GM19043 (cell line): Measurements from ENCODE around the gene CBX4.

Source experiments
- ATAC-seq: cut with Tn5 transposase; IDR thresholded peaks from one replicate; pipeline ENCODE4 v1.9.1; 2021; ENCODE audit warnings: low read depth; ENCODE audit not compliant: unreplicated experiment

Gene CBX4

GRCh38 chr17:79839356-79840268, at the start of gene CBX4:
Gene CBX4, minus strand, starts transcription at chr17:79839440. Its CDS starts 189 bp downstream, at chr17:79839251.
- ATAC-seq = no peak

DNA sequence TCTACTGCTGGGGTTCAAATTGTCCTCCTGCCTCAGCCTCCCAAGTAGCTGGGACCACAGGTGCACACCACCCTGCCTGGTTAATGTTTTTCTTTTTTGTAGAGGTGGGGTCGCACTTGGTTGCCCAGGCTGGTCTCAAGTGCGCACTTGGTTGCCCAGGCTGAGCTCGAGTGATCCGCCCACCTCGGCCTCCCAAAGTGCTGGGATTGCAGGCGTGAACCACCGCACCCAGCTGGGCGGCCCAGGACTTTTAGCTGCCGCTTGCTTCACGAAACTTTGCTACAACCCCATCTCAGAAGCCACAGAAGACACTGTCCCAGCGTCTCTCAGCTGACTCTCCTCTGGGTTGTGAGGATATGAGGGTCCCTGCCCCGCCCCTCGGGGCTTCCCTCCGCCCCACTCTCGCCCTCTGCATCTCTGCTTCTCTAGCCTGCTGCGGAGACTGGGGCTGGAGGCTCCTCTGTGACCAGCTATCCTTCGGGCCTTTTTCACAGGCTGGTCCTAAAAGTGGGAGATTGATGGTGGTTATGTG, 48.8 kb upstream of the CBX4 start:
- no peak for ATAC-seq

DNA sequence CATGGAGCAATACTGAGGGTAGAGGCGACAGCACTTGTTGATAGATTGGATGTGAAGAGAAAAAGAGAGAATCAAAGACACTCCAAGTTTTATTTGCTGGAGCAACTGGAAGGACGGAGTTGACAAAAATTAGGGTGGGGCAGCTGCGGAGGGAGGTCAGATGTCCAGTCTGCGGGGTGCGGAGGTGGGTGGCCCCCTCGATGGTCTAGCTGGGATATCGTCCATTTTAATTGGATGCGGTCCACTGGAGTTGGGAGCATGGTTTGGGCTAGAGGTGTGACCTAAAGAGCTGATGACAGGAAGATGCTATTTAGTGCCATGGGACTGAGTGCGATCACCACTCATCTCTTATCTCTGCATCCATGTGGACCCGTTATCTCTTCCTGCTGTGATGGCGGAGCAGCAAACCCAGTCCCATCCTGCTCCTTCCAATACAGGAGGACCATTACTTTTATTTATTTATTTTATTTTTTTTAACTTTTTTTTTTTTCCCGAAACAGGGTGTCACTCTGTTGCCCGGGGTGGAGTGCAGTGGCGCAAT, 48.3 kb upstream of the CBX4 start:
- ATAC-seq = no peak

DNA sequence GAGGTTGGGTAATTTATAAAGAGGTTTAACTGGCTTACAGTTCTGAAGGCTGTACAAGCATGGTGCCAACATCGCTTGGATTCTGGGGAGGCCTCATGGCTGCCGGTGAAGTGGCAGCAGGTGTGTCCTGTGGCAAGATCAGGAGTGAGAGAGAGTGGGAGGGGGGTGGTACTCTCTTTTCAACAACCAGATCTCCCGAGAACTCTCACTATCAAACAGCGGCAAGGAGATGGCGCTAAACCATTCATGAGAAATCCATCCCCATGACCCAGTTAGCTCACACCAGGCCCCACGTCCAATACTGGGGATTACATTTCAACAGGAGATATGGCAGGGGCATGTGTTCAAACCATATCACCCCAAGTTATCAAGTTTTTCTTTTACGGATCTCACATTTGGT, 44.0 kb upstream of the CBX4 start:
- no peak for ATAC-seq

- no peak for ATAC-seq
These were observed 39.2 kb upstream of the CBX4 start for GRCh38 chr17:79878329-79878947.

- ATAC-seq = no peak
These were observed 37.8 kb upstream of the CBX4 start for GRCh38 chr17:79877041-79877440.

DNA sequence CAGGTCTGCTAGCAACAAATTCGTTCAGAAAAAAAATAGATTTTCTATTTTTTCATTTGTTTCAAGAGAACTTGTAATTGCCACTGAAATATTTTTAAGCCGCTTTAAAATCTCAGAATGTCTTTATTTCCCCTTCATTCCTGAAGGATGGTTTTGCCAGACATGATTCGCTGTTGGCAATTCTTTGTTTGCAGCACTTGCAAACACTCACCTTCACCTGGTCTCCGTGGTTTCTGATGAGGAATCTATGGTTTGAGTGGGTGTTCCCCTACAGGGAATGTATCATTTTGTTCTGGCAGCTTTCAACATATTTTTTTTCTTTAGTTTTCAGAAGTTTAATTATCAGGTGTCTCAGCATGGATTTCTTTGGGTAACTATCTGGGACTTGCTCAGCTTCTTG, 36.3 kb upstream of the CBX4 start:
- ATAC-seq = no peak

DNA sequence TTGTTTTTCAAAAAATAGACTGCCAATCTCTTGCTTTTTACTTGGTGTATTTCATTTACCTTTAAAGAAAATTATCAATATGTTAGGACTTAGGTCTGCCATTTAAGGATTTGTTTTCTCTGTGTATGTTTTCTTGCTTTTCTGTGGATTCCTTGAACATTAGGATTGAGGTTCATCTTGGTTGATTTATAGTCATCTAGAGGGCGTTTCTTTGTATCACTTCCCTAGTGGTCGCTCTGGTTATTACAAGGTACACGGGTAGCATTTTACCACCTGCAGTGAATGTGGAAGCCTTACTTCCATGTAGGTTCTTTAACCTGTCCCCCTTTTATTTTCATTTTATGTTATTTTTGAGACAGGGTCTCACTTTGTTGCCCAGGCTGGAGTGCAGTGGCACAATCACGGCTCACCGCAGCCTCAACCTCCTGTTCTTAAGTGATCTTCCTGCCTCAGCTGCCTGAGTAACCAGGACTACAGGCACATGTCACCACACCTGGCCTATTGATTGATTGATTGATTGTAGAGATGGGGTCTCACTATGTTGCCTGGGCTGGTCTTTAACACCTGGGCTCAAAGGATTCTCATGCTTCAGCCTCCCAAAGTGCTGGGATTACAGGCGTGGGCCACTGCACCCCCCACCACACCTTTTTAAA, 35.2 kb upstream of the CBX4 start:
- ATAC-seq = no peak

DNA sequence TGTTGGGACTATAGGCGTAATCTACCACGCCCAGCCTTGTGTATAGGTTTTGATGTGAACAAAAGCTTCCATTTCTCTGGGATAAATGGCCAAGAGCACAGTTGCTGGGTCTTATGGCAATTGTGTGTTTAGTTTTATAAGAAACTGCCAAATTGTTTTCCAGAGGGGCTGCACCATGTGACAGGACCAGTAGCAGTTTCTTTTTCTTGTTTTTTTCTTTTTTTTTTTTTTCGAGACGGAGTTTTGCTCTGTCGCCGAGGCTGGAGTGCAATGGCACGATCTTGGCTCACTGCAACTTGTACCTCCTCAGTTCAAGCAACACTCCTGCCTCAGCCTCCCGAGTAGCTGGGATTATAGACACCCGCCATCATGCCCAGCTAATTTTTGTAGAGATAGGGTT, 34.3 kb upstream of the CBX4 start:
- ATAC-seq = no peak

GRCh38 chr17:79872762-79873161, 33.5 kb upstream of the CBX4 start:
- ATAC-seq = no peak

DNA sequence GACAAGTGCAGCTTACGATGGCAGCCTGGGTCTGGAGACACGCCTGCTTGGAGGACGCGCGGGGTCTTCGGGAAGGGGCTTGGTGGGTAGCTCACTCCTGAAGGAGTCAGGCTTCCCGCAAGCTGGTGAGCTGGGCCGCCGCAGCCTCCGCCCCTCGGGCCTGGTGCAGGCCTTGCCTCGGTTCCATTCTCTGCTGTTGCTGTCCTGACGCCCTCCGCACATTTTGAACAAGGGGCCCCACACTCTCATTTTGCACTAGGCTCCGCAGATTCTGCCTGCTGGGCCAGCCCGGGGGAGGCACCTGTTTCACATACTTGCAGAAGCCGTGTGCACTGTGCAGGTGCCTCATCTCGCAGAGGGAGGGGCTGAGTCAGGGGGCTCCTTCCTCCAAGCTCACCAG, 31.9 kb upstream of the CBX4 start:
- ATAC-seq = no peak

GRCh38 chr17:79870540-79870939, 31.3 kb upstream of the CBX4 start:
- ATAC-seq = no peak

DNA sequence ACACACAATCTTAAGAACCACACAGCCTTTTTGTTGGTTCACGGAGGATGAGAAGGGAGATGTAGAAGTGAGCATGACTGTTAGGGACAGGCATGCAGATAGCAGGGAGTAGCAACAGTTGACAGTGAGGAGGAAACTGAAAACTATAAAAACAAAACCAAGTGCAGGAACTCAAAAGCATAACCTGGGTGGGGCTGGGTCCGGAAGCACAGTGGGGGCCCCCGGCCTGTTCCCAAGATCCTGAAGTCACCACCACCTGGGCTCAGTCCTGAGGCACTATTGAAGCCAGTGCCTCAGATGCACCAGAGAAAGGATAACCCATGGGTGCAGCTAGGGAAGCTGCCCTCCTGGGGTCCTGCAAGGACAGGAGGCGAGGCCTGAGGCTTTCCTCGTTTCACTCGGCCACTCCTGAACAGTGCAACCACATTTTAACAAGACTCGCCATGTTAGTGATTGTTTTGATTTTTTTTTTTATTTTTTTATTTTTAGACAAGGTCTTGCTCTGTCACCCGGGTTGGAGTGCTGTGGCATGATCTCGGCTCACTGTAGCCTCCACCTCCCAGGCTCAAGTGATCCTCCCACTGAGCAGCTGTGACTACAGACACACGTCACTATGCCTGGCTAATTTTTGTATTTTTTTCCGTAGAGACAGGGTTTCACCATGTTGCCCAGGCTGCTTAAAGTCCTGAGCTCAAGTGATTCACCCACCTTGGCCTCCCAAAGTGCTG, 27.7 kb upstream of the CBX4 start:
- no peak for ATAC-seq

DNA sequence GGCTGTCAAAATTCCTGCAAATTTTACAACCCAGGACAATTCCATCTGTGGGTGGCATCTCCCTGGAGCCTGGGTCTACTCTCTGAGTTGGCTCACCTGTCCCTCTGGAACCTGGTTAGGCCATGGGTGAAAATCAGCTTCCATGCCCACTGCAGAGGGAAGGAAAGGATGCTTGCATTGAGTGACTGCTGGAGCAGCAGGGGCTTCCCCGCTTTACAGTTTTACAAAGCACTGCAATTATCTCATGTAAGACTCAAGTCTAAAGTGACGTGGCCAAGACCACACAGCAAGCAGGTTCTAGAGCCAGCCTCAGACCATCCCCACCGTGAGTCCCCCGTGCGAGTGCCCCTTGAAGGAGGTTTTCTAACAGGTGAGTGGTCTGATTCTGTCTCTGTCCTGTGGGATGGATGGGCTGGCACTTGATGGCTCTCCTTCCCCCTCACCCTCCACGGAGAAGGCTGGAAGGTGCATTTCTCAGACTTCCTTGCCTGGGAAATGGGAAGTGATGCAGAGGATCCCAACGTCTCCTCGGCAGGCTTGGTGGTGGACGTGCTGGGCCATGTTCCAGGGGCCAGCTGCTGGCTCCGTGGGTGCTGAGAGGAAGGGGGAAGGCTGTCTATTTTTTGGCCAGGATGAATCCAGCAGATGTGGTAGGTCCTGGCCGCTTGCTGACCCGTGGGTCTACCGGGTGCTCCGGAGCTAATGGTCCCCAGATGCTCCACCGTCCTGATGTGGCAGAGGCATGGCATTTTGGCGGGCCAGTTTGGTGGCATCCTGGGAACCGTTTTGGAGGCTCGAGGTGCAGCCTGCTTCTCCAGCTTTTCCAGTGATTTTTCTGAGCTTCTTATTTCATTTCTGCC, 26.3 kb upstream of the CBX4 start:
- ATAC-seq = no peak

- ATAC-seq = no peak
These were observed 25.5 kb upstream of the CBX4 start for GRCh38 chr17:79864617-79865250.

DNA sequence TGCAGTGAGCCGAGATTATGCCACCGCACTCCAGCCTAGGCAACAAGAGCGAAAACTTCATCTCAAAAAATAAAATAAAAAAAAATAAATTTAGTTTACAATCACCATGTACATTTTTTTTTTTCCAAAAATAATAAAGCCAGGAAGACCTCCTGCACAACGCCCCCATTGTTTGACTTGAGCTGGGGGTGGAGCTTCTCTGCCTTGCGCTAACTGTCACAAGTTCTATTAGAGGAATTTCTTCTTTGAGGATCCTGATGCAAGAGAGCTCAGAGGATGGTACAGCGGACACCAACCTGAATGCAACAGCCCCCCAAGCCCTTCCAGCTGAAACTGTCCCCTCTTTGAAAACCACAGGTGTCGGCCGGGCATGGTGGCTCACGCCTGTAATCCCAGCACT, 24.9 kb upstream of the CBX4 start:
- ATAC-seq = no peak

- ATAC-seq = no peak
These were observed 23.7 kb upstream of the CBX4 start for GRCh38 chr17:79862771-79863440.

DNA sequence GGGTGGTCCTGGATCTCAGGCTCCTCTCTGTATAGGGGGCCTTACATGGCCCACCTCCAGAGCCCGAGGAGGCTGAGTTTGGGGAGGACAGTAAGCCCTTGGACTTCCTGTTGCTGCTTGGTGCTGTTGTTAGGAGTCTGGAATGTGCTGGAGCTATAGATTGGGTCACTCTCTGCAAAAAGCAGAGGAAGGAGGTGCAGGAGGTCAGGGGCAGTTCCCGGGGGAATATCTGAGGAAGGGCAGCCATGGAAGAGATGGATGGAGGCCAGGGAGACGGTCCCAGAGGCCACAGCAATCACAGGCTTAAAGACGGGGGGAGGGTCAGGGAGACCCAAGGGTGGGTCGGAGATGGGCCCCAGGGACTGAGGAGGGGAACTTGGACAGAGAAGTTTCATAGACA, 23.0 kb upstream of the CBX4 start:
- ATAC-seq = no peak
